Natural killer cell (primary cell): ENCODE measurements around the gene VAMP5. TPM values are rescaled to one million over a fixed set of nuclear protein-coding genes. Genes with fewer than 3 reads are reported as not detected.
A peak's percentile ranks its signal among the peaks of the same experiment; 100 is the strongest.

Experiments used
- ATAC-seq, 3 donors: fragments of 150-1000 bp in 2 of 3; fragments of 200-7000 bp in 1 of 3; cut with Tn5 transposase; 1 replicate in 1 of 3; 2 replicates in 2 of 3; pipeline ENCODE4 v1.10.0; 2021; ENCODE audit warnings: mild to moderate bottlenecking in 2 of 3, moderate library complexity in 2 of 3
- DNase-seq, 2 donors: peaks; one replicate each; pipeline versions ENCODE4 v3.0.0 to v3.0.0-alpha.2; 2013 to 2021; ENCODE audit warnings: mixed read lengths in 1 of 2
- H3K27ac ChIP-seq: one replicate; pipeline ENCODE4 v1.5.1; 2013; ENCODE audit warnings: mild to moderate bottlenecking, low read length
- H3K27me3 ChIP-seq: one replicate; pipeline ENCODE4 v1.6.1; 2013; ENCODE audit warnings: low read length; ENCODE audit not compliant: control insufficient read depth, insufficient read depth
- H3K36me3 ChIP-seq: one replicate; pipeline ENCODE4 v1.6.1; 2013; ENCODE audit warnings: low read length; ENCODE audit not compliant: control insufficient read depth, insufficient read depth
- H3K4me1 ChIP-seq: one replicate; pipeline ENCODE4 v1.6.1; 2013; ENCODE audit warnings: low read length; ENCODE audit not compliant: control insufficient read depth, insufficient read depth
- H3K4me3 ChIP-seq: one replicate; pipeline ENCODE4 v1.5.1; 2013; ENCODE audit warnings: low read length
- H3K9me3 ChIP-seq: one replicate; pipeline ENCODE4 v1.6.1; 2013; ENCODE audit warnings: low read length; ENCODE audit not compliant: control insufficient read depth, insufficient read depth
- H3K27ac Mint-ChIP-seq, 2 donors: one replicate each; pipeline ENCODE4 v1.8.0; 2022; ENCODE audit warnings: mild to moderate bottlenecking in 2 of 2, mixed read lengths in 2 of 2, moderate library complexity in 1 of 2
- H3K27me3 Mint-ChIP-seq, 2 donors: one replicate each; pipeline ENCODE4 v1.8.0; 2022; ENCODE audit warnings: low read depth in 2 of 2, mixed read lengths in 2 of 2
- H3K36me3 Mint-ChIP-seq: one replicate; pipeline ENCODE4 v1.8.0; 2022; ENCODE audit warnings: mixed read lengths
- H3K4me1 Mint-ChIP-seq, 2 donors: one replicate each; pipeline ENCODE4 v1.8.0; 2022; ENCODE audit warnings: mixed read lengths in 2 of 2
- H3K4me3 Mint-ChIP-seq: one replicate; pipeline ENCODE4 v1.8.0; 2022; ENCODE audit warnings: mild to moderate bottlenecking, moderate library complexity, mixed read lengths
- H3K9me3 Mint-ChIP-seq, 2 donors: one replicate each; pipeline ENCODE4 v1.8.0; 2022; ENCODE audit warnings: mixed read lengths in 2 of 2
- WGBS: methylation state at CpG from one replicate; pipeline ENCODE4 v1.1.7; 2013; ENCODE audit warnings: missing lambda C conversion rate; ENCODE audit not compliant: insufficient coverage; 5-methylcytosine and 5-hydroxymethylcytosine counted together
- intact Hi-C: fragments of 100-400 bp; cut with micrococcal nuclease; formaldehyde crosslinking; loops from one replicate; pipeline ENCODE4 v1.14.2; 2022
- total RNA-seq, 4 donors: library from RNA; stranded (reverse); fragments of 120-200 nt in 1 of 4; gene quantifications; one replicate each; pipeline versions ENCODE4 v1.2.3 to v1.2.4, GENCODE V29; 2013 to 2022
- TF ChIP-seq, protein P1 (sequence below): fragments of 200-600 bp; IDR thresholded peaks from one replicate; pipeline ENCODE4 v1.8.0; 2022; ENCODE audit warnings: antibody characterized with exemption

The VAMP5 gene, protein sequence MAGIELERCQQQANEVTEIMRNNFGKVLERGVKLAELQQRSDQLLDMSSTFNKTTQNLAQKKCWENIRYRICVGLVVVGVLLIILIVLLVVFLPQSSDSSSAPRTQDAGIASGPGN
- total RNA-seq = 10 to 100 TPM; 35.0 to 50.7 (median 36.7) TPM
- 11.5 TPM for total RNA-seq (2013)

- Mint-ChIP-seq H3K4me3 (peak within 1 kb of the TSS; percentile 88), H3K9me3 (no peaks in the 10 kb centered on the region), H3K36me3 (no peaks in the 10 kb centered on the region), H3K4me1 (peaks cover 38 to 55% of the 10 kb centered on the region in 2 donors), H3K27ac (peak within 1 kb of the TSS; percentile 85 to 87), H3K27me3 (no peaks in the 10 kb centered on the region)
- 6% methylated on average over 52 of the region's 52 CpGs for WGBS
- Histone ChIP-seq H3K4me1 (peaks cover 40% of the 10 kb centered on the region), H3K27me3 (no peaks in the 10 kb centered on the region), H3K27ac (peak within 1 kb of the TSS; percentile 79), H3K36me3 (peaks cover 16% of the 10 kb centered on the region), H3K4me3 (peak within 1 kb of the TSS; percentile 65), H3K9me3 (no peaks in the 10 kb centered on the region)
- DNase-seq = peak in 1 of 2 donors; percentile 71
- TF ChIP-seq, protein P1, sequence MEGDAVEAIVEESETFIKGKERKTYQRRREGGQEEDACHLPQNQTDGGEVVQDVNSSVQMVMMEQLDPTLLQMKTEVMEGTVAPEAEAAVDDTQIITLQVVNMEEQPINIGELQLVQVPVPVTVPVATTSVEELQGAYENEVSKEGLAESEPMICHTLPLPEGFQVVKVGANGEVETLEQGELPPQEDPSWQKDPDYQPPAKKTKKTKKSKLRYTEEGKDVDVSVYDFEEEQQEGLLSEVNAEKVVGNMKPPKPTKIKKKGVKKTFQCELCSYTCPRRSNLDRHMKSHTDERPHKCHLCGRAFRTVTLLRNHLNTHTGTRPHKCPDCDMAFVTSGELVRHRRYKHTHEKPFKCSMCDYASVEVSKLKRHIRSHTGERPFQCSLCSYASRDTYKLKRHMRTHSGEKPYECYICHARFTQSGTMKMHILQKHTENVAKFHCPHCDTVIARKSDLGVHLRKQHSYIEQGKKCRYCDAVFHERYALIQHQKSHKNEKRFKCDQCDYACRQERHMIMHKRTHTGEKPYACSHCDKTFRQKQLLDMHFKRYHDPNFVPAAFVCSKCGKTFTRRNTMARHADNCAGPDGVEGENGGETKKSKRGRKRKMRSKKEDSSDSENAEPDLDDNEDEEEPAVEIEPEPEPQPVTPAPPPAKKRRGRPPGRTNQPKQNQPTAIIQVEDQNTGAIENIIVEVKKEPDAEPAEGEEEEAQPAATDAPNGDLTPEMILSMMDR = no peak
- intact Hi-C loops = no loop called here
- ATAC-seq = peak; percentile 74 to 80 (median 76)
Measured at GRCh38 chr2:85584354-85584856, at the start of gene VAMP5. Gene VAMP5, plus strand, starts transcription at chr2:85584431. Its CDS starts 60 bp downstream, at chr2:85584491.

GRCh38 chr2:85534881-85535280 lies 49.4 kb upstream of the VAMP5 start:
- Mint-ChIP-seq H3K36me3 (no peaks in the 10 kb centered on the region), H3K4me1 (peaks cover 12 to 19% of the 10 kb centered on the region in 2 donors), H3K9me3 (no peaks in the 10 kb centered on the region), H3K27me3 (no peaks in the 10 kb centered on the region), H3K27ac (no peak overlapping the region), H3K4me3 (no peak overlapping the region)
- H3K4me1 ChIP-seq = peaks cover 15% of the 10 kb centered on the region
- intact Hi-C loops = loop anchor here (5.0 kb wide), 1 partner anchor 128 kb away; no protein-coding TSS in a partner anchor
- ATAC-seq (no peak), DNase-seq (no peak)
- no peaks in the 10 kb centered on the region for H3K36me3 ChIP-seq
- no peaks in the 10 kb centered on the region for H3K9me3 ChIP-seq
- TF ChIP-seq, protein P1 = no peak
- no peaks in the 10 kb centered on the region for H3K27me3 ChIP-seq
- H3K4me3 ChIP-seq = no peak overlapping the region
- 70% methylated on average over 3 of the region's 3 CpGs for WGBS
- H3K27ac ChIP-seq = no peak overlapping the region

DNA sequence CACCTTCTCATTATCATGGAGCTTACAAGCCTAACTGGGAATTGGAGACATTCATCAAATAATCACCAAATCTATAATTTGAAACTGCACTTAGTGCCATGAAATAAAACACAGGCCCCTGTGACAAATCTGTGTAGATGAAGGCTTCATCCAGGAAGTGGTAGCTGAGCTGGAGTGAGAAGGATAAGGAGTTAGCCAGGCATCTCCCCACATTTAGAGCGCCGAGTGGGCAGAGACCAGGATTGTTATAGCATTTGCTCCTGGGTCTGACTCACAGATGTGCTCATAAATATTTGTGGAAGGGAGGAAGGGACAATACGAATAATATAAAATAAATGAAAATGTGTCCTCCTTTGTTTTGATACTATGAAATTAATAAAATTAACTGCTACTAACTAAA lies 47.8 kb upstream of the VAMP5 start:
- H3K27me3 Mint-ChIP-seq = no peaks in the 10 kb centered on the region
- DNase-seq (no peak), ATAC-seq (no peak)
- no peaks in the 10 kb centered on the region for H3K9me3 ChIP-seq
- H3K4me3 ChIP-seq = no peak overlapping the region
- H3K36me3 Mint-ChIP-seq = peaks cover 1% of the 10 kb centered on the region
- TF ChIP-seq, protein P1 = no peak
- no peaks in the 10 kb centered on the region for H3K9me3 Mint-ChIP-seq
- intact Hi-C loops = loop anchor here (5.0 kb wide), 1 partner anchor 129 kb away; no protein-coding TSS in a partner anchor
- H3K4me1 ChIP-seq = peaks cover 23% of the 10 kb centered on the region
- WGBS = 94% methylated on average over 2 of the region's 3 CpGs
- H3K27me3 ChIP-seq = no peaks in the 10 kb centered on the region
- H3K27ac Mint-ChIP-seq = no peak overlapping the region
- peaks cover 25 to 35% of the 10 kb centered on the region in 2 donors for H3K4me1 Mint-ChIP-seq
- H3K36me3 ChIP-seq = peaks cover 6% of the 10 kb centered on the region
- H3K4me3 Mint-ChIP-seq = no peak overlapping the region
- no peak overlapping the region for H3K27ac ChIP-seq
